Measurements from ENCODE around the gene SLC15A2.
"Not testable (repeated sequence)": the region's sequence is repeated elsewhere in the genome, so short reads cannot be mapped to it uniquely, and the experiment has no call there.

Gene SLC15A2

DNA sequence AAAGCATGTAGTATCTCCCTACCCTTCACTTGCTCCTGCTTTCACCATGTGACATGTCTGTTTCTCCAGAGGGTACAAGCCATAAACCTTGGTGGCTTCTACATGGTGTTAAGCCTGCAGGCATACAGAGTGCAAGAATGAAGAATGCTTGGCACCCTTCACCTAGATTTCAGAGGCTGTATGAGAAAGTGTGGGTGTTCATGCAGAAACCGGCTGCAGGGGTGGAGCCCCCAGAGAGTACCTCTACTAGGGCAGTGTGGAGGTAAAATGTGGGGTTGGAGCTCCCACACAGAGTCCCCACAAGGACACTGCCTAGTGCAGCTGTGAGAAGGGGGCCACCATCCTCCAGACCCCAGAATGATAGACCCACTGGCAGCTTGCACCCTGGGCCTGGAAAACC lies 32.2 kb downstream of the SLC15A2 start:
- no peak for DNase-seq

DNA sequence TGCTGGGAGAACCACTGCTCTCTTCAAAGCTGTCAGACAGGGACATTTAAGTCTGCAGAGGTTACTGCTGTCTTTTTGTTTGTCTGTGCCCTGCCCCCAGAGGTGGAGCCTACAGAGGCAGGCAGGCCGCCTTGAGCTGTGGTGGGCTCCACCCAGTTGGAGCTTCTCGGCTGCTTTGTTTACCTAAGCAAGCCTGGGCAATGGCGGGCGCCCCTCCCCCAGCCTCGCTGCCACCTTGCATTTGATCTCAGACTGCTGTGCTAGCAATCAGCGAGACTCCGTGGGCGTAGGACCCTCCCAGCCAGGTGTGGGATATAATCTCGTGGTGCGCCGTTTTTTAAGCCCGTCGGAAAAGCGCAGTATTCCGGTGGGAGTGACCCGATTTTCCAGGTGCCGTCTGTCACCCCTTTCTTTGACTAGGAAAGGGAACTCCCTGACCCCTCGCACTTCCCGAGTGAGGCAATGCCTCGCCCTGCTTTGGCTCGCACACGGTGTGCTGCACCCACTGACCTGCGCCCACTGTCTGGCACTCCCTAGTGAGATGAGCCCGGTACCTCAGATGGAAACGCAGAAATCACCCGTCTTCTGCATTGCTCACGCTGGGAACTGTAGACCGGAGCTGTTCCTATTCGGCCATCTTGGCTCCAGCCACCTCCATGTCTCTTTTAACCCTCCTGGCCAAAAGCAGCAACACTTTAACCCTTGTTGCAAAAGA lies 44.1 kb downstream of the SLC15A2 start:
- not testable (repeated sequence) for DNase-seq

DNA sequence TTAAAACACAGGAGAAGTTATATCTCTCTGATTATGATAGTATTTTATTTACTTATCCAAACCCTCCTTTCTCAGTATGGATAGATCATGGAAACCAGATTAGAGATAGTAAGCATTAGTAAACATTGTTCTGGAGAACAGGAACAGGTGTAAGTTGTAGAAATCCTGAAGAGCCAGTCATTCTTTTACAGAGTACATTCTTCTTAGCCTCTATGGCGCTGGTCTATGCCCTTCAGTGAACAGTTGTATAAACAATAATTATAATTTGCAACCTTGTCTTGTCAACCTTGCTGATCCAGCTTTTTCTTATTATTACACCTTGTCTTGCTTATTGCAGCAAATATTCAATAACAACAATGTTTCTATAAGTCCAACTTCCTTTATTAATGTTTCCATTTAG lies 47.4 kb downstream of the SLC15A2 start:
- DNase-seq: no peak

DNA sequence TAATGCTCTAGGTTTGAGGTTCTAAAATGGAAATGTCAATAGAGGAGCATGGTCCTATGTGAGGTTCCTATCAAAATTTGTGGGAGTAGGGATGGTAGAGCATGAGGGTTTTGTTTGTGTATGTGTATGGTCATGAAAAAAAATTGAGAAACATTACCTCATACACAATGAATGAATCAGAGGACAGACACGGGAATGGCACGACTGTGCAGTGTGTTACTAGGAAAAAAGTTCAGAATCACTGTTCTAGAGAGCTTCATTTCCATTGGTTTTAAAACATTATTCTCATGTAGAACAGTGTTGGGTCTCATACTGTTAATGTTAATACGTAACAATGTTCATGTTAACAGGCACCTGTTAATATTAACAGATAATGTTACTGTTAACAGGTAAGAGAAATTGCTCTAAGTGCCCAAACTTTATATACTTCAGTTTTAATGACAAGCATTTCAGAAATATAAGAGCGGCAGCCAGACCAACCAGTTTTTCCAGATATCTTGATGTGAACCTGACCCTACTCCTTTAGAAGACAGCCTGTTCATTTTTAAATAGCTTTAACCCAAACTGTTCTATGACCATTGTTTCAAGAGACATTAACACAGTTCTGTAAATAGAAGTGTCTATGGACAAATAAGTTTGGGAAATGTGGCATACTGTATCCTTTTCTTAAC lies 48.0 kb downstream of the SLC15A2 start:
- no peak for DNase-seq

DNA sequence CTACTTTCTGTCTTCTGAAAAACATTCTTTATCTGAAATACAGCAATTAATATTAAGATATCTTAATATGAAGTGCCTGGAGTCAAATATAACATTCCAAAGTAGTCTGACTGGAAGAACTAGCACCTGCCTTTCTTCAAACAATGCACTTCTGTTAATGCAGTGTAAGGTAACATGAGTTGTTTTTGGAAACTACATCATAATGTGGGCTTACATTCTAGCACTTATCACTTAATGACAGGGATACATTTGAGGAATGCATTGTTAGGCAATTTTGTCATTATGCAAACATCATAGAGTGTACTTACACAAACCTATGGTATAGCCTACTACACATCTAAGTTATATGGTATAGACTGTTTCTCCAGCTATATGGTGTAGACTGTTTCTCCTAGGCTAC lies 49.2 kb downstream of the SLC15A2 start:
- DNase-seq: no peak

DNA sequence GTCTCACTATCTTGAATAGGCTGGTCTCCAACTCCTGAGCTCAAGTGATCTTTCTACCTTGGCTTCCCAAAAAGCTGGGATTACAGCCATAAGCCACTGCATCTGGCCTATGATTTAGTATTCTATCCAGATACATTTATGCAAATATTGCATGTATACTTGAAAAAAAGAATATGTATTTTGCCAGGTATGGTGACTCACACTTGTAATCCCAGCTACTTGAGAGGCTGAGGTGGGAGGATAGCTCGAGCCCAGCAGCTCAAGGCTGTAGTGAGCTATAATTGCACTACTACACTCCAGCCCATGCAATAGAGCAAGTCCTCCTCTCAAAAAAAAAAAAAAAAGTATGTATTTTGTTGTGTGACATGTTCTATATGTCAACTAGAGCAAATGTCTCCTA lies 54.4 kb downstream of the SLC15A2 start:
- DNase-seq: no peak

DNA sequence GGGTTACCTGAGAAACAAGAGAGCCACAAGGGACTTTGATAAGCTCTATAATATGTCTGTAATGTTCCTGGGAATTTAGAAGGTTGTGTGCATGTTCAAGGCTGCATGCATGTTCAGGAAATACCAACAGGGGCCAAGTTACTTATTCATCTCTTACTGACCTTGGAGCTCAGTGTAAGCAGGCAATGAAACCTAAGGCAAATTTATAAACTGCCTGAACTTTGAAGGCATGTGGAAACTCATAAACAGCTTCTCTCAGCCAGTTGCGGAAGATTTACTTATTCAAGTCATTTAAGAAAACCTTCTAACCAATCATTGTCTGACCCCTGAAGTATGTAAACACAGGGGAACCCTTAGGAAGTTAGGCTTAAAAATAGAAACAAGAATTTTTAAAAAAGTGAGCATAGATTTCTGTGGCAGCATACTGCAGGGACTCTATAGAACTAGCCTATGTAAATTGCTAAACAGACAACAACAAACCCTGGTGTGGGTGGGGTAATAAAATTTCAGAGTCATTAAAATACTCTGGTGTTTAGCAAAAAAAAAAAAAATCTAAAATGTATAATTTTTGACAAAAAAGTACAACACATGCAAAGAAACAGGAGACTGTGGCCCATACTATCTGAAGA lies 57.2 kb downstream of the SLC15A2 start:
- no peak for DNase-seq

DNA sequence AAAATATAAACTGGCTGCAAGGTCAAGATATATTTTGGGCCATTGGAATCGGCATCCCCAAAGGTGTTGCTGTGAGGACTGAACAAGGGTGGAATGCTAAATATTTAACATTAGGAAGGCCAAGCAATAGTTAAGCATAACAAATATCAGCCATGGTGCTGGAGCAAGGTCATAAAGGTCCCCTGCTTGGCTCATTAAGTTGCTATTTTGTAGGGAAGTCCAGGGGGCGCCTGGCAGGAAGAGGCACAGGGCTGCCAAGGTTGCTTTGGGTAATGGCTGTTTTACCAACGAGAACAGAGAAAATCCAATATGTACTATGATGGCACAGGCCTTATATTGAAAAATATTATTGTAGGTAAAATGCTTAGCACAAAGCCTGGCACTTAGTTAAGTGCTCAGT lies 62.2 kb downstream of the SLC15A2 start:
- peak in 1 of 4 experiments; percentile 6 for DNase-seq

DNA sequence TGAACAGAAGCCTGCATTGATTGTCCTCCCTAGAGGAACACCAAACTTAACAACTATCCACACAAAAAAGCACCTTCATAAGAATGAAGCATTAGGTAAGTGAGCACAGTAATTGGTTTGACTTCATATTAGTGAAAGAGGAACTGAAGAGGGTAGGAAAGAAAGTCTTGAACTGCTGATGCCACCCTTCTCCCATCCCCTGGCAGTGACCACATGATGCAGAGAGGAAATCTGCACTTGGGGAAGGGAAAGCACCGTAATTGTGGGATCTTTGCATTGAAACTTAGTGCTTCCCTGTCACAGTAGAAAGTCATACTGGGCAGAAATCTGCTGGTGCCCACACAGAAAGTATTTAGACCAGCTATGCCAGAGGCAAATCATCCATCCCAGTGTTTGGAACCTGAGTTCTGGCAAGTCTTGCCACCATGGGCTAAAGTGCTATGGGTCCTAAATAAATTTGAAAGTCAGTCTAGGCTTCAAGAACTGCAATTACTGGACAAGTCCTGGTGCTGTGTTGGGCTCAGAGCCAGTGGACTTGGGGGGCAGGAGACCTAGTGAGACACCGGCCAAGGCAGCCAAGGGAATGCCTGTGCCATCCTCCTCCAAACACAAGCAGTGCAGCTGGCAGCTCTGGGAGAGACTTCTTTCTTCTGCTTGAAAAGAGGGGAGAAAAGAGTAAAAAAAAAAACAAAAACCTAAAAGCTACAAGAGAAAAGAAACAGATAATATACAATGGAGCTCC lies 63.6 kb downstream of the SLC15A2 start:
- peak; percentile 87 to 95 (median 92) for DNase-seq

DNA sequence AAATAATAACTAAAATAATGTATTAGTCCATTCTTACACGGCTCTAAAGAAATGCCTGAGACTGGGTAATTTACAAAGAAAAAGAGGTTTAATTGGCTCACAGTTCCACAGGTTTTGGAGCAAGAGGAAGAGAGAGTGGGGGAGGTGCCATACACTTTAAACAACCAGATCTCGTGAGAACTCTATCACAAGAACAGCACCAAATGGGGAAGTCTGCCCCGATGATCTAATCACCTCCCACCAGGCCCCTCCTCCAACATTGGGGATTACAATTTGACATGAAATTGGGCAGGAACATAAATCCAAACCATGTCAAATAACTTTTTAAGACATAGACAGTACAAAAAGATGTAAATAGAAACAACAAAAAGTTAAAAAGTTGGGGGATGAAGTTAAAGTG lies 64.6 kb downstream of the SLC15A2 start:
- DNase-seq: peak; percentile 74 to 86 (median 80)

DNA sequence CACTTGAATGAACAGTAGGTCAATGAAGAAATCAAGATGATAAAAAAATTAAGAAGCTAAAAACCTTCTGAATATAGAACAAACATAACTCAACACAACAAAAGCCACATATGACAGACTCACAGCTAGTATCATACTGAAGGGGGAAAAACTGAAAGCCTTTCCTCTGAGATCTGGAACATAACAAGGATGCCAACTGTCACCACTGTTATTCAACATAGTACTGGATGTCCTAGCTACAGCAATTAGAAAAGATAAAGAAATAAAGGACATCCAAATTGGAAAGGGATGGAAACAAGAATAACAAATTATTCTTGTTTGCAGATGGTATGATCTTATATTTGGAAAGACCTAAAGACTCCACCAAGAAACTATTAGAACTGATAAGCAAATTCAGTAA lies 67.1 kb downstream of the SLC15A2 start:
- no peak for DNase-seq

DNA sequence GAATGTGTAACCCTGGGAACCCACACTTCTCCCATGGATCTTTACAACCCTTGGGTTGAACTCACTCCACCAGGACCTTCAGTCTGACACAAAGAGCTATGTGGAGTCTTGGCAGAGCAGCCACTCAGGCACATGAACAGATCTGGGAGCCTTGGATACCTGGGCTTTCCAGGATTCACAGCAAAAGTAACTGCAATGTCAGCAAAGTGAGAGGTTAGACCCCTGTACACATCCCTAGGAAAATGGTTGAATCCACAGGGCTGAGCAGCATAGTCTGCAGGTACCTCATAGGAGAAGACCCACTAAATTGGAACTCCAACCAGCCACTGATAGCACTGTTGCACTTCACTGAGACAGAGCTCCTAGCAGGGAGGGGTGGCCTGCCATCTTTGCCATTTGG lies 68.2 kb downstream of the SLC15A2 start:
- DNase-seq: no peak

DNA sequence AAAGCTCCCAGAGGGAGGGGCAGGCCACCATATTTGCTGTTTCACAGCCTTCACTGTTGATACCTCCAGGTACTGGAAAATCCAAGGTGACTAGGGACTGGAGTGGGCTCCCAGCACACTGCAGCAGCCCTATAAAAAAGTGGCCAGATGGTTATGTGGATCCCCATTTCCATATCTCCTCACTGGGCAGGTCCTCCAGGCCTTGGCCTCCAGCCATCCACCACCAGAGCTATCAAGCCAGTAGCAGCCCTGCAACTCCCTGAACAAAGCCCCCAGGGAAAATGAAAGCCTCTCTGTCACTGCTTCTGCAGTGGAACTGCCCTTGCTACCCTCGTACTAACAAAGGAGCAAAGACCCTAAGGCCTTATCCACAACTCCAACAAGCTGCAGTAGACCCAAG lies 69.4 kb downstream of the SLC15A2 start:
- no peak for DNase-seq

DNA sequence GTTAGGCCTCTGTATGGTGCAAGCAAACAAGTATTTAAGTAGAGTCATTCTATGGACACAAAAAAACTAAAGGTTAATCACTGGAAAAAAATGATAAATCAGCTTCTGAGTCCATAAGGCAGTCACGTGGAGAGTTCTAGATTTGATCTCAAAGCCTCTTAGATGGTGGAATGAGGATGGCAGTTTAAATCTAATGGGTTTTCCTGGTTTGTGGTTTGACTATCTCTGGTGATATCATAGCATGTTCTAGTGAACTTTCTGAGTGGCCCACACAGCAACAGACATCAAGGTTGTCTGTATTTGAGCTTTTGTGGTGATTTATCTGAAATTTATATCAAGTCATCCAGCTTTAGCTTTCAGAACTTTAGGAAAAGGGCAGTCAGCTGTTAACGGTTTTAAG lies 75.4 kb downstream of the SLC15A2 start:
- DNase-seq: no peak

DNA sequence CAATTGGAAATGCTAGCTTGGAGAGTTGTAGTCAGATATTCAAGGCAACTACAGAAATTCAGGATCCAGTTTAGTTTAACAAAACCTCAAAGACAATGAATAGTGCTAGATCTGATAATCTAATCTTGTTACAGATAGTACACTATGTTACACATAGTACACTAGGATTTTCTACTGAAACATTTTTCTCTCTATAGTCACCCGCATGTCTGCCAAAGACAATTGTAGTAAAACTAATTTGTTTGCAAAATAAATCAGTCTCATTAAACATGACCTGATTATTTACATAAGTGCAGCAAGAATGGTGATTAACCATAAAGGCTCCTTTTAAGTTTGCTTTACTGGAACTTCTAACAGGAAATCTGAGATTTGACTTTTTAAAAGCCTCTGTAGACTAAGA lies 75.8 kb downstream of the SLC15A2 start:
- no peak for DNase-seq

DNA sequence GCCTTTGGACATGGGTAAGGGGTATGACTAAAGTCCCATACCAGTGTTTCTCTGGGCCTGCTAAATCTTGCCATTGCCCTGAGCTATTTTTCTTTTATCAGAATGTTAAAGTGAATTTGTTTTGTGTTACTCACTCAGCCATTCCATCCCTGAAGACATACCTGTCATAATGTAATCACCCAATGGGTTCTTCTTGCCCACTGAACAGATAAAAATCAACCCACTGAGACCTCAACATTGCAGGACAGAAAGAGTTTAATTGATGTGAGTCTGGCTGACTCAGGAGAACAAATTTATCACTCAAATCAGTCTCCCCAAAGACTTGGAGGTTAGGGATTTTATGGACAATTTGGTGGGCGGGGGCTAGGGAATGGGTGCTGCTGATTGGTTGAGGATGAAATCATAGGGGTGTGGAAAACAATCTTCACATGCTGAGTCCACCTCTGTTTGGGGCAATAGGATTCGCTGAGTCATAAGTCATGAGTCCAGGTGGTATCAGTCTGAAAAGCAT lies 80.5 kb downstream of the SLC15A2 start:
- no peak for DNase-seq

DNA sequence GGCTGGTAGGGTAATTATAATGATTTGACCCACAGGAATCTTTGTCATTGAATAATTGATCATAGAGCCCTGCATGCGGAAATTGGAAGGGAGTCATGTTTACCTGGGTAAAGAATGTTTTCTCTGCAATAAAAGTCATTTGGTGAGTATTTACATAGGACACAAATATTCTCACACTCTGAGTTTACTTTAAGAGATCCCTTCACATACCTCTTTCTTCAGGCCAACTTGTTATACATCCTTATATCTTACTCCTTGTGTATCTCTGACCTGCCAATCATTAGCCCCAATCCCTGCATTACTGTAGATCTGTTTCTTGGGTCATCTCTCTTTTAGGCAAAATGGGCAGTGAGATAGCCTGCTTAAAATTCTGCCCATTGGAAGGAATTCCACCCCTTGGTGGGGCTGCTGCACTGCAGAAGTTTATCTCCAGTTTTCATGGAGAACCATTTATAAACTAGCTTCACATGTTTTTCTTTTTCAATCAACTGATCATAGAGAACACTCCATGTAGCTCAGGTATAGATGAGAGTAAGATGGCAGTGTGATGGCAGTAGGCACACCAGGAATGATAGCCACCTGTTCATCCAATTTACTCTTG lies 81.6 kb downstream of the SLC15A2 start:
- peak; percentile 18 to 55 (median 36) for DNase-seq

DNA sequence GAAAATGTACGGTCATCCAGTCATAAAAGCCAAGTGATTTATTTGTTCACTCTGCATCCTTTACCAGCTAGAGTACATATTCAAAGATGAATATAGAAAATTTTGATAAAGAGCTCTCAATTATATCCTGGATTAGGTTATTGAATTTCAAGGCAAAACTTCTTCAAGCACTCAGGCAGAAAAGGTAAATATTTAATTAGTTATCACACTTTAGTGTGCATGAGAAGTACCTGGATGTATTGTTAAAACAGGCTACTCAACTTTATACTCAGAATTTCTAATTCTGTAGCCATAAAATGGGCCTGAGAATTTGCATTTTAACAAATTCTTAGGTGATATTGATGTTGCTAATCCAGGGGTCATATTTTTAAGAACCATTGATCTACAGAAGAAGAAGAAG lies 82.5 kb downstream of the SLC15A2 start:
- no peak for DNase-seq

DNA sequence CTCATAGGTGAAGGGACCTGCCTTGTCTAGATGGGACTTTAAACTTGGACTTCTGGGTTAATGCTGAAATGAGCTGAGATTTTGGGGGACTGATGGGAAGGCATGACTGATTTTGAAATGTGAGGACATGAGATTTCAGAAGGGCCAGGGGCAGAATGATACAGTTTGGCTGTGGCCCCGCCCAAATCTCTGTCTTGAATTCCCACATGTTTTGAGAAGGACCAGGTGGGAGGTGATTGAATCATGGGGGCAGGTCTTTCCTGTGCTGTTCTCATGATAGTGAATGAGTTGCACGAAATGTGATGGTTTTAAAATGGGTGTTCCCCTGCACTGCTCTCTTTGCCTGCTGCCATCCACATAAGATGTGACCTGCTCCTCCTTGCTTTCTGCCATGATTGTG lies 85.0 kb downstream of the SLC15A2 start:
- no peak for DNase-seq

DNA sequence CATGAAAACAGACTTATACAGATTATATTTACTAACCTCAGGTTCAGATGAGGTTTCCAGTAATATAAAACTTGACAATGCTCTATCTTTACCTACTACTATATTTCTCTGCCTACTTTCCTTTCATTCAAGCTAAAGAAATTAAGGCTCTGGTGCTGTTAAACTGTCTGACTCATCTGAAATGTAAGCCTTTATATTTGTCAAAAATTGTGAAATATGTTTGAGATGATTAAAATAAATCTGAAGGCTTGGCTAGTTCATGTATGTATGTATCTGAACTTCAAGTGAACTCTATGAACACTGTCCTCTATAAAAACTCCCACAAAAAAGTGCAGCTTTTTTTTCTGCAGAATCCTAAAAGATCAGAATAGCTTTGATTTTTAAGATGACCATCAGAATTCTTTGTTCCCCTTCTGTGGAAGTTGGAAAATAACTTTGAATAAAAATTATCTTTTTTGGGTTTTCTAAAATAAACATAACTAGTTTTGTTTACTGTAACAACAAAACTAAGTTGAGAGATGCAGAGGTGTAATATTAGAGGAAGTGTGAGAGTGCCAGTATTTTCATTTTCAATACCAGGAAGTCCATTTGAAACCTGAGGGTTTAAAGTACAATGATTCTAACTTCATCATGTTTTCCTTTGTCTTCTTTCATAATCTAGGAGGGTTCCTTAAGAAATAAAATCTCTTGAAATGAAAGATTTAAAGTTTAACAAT lies 85.7 kb downstream of the SLC15A2 start:
- DNase-seq: peak in 2 of 4 experiments; percentile 33 to 36

DNA sequence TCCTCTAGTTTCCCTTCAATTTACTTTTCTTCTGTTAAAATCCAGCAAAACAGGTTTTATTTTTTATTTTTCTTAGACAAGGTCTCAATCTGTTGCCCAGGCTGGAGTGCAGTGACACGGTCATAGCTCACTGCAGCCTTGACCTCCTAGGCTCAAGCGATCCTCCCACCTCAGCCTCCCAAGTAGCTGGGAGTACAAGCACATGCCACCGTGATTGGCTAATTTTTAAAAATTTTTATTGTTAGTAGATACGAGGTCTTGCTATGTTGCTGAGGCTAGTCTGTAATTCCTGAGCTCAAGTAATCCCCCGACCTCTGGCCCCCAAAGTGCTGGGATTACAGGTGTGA lies 86.2 kb downstream of the SLC15A2 start:
- no peak for DNase-seq

DNA sequence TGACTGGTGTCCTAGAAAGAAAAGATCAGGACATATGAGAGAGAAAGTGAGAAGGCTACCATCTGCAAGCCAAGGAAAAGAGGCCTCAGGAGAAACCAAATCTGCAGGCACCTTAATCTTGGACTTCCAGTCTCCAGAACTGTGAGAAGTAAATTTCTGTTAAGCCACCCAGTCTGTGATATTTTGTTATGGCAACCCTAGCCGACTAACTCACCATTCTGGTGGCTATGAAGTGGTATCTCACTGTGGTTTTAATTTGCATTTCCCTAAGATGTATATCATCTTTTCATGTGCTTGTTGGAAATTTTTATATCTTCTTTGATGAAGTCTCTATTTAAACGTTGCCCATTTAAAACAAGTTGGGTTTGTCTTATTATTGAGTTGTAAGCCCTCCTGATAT lies 87.3 kb downstream of the SLC15A2 start:
- DNase-seq: no peak

Data from suppressor macrophage (primary cell).